GM23338 (cell line): ENCODE data around the gene PLCH2. TPM values are rescaled to one million over a fixed set of nuclear protein-coding genes. Genes with fewer than 3 reads are reported as not detected.

ENCODE experiments used
- ATAC-seq: fragments of 200-7000 bp; cut with Tn5 transposase; 3 replicates; pipeline ENCODE4 v1.9.1; 2020
- DNase-seq: peaks from one replicate; pipeline ENCODE4 v3.0.0-alpha.2; 2015; ENCODE audit warnings: low spot score
- H2AFZ ChIP-seq: fragments of 200-600 bp; sonication (generic); 2 replicates; pipeline ENCODE4 v1.8.0; 2016; ENCODE audit warnings: antibody characterized with exemption, mild to moderate bottlenecking, moderate library complexity
- H3F3A ChIP-seq: fragments of 200-600 bp; sonication (generic); replicated peaks from 2 replicates; pipeline ENCODE4 v1.8.0; 2017; ENCODE audit warnings: antibody characterized with exemption, mixed run types, low read depth
- H3K27ac ChIP-seq: fragments of 200-600 bp; sonication (generic); 2 replicates; pipeline ENCODE4 v1.6.1; 2016; ENCODE audit warnings: low read depth
- H3K27me3 ChIP-seq: fragments of 200-600 bp; sonication (generic); 2 replicates; pipeline ENCODE4 v1.8.0; 2016; ENCODE audit warnings: mild to moderate bottlenecking, mixed run types, moderate library complexity; ENCODE audit not compliant: insufficient read depth
- H3K36me3 ChIP-seq: fragments of 200-600 bp; sonication (generic); 2 replicates; pipeline ENCODE4 v1.8.0; 2016; ENCODE audit warnings: mild to moderate bottlenecking; ENCODE audit not compliant: insufficient read depth
- H3K4me1 ChIP-seq: fragments of 200-600 bp; sonication (generic); 2 replicates; pipeline ENCODE4 v1.8.0; 2016; ENCODE audit warnings: mild to moderate bottlenecking, moderate library complexity; ENCODE audit not compliant: insufficient read depth
- H3K4me2 ChIP-seq: fragments of 200-600 bp; sonication (generic); 2 replicates; pipeline ENCODE4 v1.7.1; 2017; ENCODE audit warnings: mixed run types
- H3K4me3 ChIP-seq: fragments of 200-600 bp; sonication (generic); 2 replicates; pipeline ENCODE4 v1.6.1; 2016; ENCODE audit warnings: mixed run types
- H3K79me2 ChIP-seq: fragments of 200-600 bp; sonication (generic); replicated peaks from 2 replicates; pipeline ENCODE4 v1.8.0; 2017; ENCODE audit warnings: mild to moderate bottlenecking; ENCODE audit not compliant: insufficient read depth
- H3K9me2 ChIP-seq: fragments of 200-600 bp; sonication (generic); 2 replicates; pipeline ENCODE4 v1.8.0; 2017; ENCODE audit not compliant: insufficient read depth
- H4K20me1 ChIP-seq: fragments of 200-600 bp; sonication (generic); replicated peaks from 2 replicates; pipeline ENCODE4 v1.8.0; 2017; ENCODE audit warnings: mild to moderate bottlenecking; ENCODE audit not compliant: insufficient read depth
- H3K27ac Mint-ChIP-seq: 2 replicates; pipeline ENCODE4 v1.8.0; 2020; ENCODE audit warnings: inconsistent platforms, mild to moderate bottlenecking, moderate library complexity, mixed read lengths
- H3K27me3 Mint-ChIP-seq: 3 replicates; pipeline ENCODE4 v1.8.0; 2022; ENCODE audit warnings: low read depth, mild to moderate bottlenecking, moderate library complexity, mixed read lengths, inconsistent platforms; ENCODE audit not compliant: insufficient read depth, poor library complexity
- H3K36me3 Mint-ChIP-seq: 3 replicates; pipeline ENCODE4 v1.8.0; 2021; ENCODE audit warnings: low read depth, mild to moderate bottlenecking, inconsistent platforms, moderate library complexity, mixed read lengths
- H3K4me1 Mint-ChIP-seq: 3 replicates; pipeline ENCODE4 v1.8.0; 2020; ENCODE audit warnings: mild to moderate bottlenecking, inconsistent platforms, mixed read lengths
- H3K4me3 Mint-ChIP-seq: 3 replicates; pipeline ENCODE4 v1.8.0; 2021; ENCODE audit warnings: moderate library complexity, mild to moderate bottlenecking, inconsistent platforms, mixed read lengths
- H3K9me3 Mint-ChIP-seq: 3 replicates; pipeline ENCODE4 v1.8.0; 2020; ENCODE audit warnings: moderate library complexity, mild to moderate bottlenecking, inconsistent platforms, mixed read lengths
- EZH2 ChIP-seq: fragments of 200-600 bp; sonication (generic); IDR thresholded peaks from one replicate; pipeline ENCODE4 v1.8.0; 2017; ENCODE audit warnings: antibody characterized with exemption, mild to moderate bottlenecking, low read depth; ENCODE audit not compliant: unreplicated experiment
- EZH2phosphoT487 ChIP-seq: fragments of 200-600 bp; sonication (generic); IDR thresholded peaks from one replicate; pipeline ENCODE4 v1.8.1; 2018; ENCODE audit warnings: antibody characterized with exemption; ENCODE audit not compliant: unreplicated experiment
- JUNB ChIP-seq: IDR thresholded peaks from one replicate; pipeline ENCODE4 v1.6.1; 2016; ENCODE audit warnings: antibody characterized with exemption; ENCODE audit not compliant: unreplicated experiment
- ZNF114 ChIP-seq: fragments of 250-450 bp; sonication (Bioruptor Pico); IDR thresholded peaks from 2 replicates; pipeline ENCODE4 v1.5.0; 2020; ENCODE audit warnings: mild to moderate bottlenecking, moderate library complexity
- polyA plus RNA-seq: library from polyadenylated mRNA; unstranded; fragments of >200 nt; fragmentation: Nextera tagmentation; extraction: Ambion mirVana; gene quantifications from 2 replicates; pipeline ENCODE4 v1.2.1, GENCODE V29; 2016
- total RNA-seq: library from RNA; depleted of rRNA; stranded (reverse); fragments of >200 nt; shearing (Covaris generic); gene quantifications from 2 replicates; pipeline ENCODE4 v1.2.3, GENCODE V29; 2014; rRNA removed
- TF ChIP-seq, protein P1 (sequence below), 2 experiments: fragments of 200-600 bp in 1 of 2; sonication (generic) in 1 of 2; conservative IDR thresholded peaks; 2 replicates each; pipeline versions ENCODE4 v1.5.1 to v1.6.1; 2016 to 2017; ENCODE audit warnings: antibody characterized with exemption in 2 of 2, low read depth in 2 of 2, mild to moderate bottlenecking in 2 of 2, moderate library complexity in 1 of 2
- TF ChIP-seq, protein P2 (sequence below): IDR thresholded peaks from 2 replicates; pipeline ENCODE4 v1.6.1; 2016; ENCODE audit warnings: antibody characterized with exemption
- TF ChIP-seq, protein P3 (sequence below): IDR thresholded peaks from one replicate; pipeline ENCODE4 v1.6.1; 2018; ENCODE audit warnings: antibody characterized with exemption; ENCODE audit not compliant: unreplicated experiment

The PLCH2 gene
- total and polyA plus RNA-seq, 2 experiments from 2014 or later = 0.31 TPM; not detected in 1

DNA sequence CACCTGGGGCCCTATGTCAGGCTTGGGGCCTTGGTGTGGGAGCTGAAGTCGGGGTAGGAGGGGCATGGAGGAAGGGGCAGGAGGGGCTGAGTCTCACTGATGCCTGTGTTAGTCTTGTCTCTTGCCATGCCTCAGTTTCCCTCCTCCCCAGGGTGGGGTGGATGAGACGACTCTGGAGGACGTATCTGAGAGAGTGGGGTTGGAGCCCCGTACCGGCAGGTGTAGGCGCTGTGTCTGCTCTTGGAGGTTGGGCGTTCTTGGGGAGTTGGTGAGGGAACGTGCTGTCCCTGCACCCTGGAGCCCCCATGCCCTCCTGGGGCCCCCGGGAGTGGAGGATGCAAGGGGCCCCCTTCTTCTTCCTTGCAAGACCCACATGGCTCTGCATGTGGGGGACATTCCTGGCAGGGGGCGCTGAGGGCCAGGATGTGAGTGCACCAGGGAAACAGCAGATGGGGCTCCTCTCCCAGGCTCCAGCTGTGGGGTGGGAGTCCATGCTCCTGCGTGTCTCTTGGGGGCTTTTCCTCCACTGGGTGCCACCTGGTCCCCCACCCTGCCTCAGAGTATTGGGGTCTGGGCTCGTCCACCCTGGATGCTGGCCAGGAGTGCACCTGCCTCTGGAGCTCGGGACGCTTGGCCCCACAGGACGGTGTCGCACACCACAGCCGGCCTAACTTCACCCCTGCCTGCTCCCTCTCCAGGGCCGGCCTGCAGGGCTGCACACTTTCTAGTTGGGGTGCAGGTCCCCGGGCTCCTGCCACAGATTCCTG, 78.7 kb downstream of the PLCH2 start:
- Histone ChIP-seq H4K20me1 (no peaks in the 10 kb centered on the region), H3F3A (no peaks in the 10 kb centered on the region), H3K4me3 (no peak overlapping the region), H3K36me3 (no peaks in the 10 kb centered on the region), H3K9me2 (no peaks in the 10 kb centered on the region), H3K79me2 (no peaks in the 10 kb centered on the region), H3K27me3 (no peaks in the 10 kb centered on the region), H3K4me2 (no peak overlapping the region), H2AFZ (no peak overlapping the region), H3K4me1 (no peaks in the 10 kb centered on the region), H3K27ac (no peak overlapping the region)
- Mint-ChIP-seq H3K4me1 (peaks cover 7% of the 10 kb centered on the region; the same call in 2 of the 3 replicates), H3K27me3 (peaks cover 2% of the 10 kb centered on the region), H3K27ac (no peak overlapping the region), H3K4me3 (no peak overlapping the region), H3K36me3 (no peaks in the 10 kb centered on the region), H3K9me3 (no peaks in the 10 kb centered on the region)
- ATAC-seq (peak; percentile 19; the same call in 2 of the 3 replicates), DNase-seq (peak; percentile 46)
- TF ChIP-seq EZH2 = no peak
- TF ChIP-seq EZH2phosphoT487 = no peak
- TF ChIP-seq, protein P1, sequence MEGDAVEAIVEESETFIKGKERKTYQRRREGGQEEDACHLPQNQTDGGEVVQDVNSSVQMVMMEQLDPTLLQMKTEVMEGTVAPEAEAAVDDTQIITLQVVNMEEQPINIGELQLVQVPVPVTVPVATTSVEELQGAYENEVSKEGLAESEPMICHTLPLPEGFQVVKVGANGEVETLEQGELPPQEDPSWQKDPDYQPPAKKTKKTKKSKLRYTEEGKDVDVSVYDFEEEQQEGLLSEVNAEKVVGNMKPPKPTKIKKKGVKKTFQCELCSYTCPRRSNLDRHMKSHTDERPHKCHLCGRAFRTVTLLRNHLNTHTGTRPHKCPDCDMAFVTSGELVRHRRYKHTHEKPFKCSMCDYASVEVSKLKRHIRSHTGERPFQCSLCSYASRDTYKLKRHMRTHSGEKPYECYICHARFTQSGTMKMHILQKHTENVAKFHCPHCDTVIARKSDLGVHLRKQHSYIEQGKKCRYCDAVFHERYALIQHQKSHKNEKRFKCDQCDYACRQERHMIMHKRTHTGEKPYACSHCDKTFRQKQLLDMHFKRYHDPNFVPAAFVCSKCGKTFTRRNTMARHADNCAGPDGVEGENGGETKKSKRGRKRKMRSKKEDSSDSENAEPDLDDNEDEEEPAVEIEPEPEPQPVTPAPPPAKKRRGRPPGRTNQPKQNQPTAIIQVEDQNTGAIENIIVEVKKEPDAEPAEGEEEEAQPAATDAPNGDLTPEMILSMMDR (conservative IDR thresholded peaks at IDR 0.05; ENCODE audit: low read depth in 2 of 2) = peak; percentile 29 to 70; a peak in 3 of 4 replicates
- TF ChIP-seq, protein P2, sequence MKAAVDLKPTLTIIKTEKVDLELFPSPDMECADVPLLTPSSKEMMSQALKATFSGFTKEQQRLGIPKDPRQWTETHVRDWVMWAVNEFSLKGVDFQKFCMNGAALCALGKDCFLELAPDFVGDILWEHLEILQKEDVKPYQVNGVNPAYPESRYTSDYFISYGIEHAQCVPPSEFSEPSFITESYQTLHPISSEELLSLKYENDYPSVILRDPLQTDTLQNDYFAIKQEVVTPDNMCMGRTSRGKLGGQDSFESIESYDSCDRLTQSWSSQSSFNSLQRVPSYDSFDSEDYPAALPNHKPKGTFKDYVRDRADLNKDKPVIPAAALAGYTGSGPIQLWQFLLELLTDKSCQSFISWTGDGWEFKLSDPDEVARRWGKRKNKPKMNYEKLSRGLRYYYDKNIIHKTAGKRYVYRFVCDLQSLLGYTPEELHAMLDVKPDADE = no peak
- no peak for TF ChIP-seq ZNF114 (CRISPR knock-in tag)
- no peak for TF ChIP-seq JUNB
- TF ChIP-seq, protein P3, sequence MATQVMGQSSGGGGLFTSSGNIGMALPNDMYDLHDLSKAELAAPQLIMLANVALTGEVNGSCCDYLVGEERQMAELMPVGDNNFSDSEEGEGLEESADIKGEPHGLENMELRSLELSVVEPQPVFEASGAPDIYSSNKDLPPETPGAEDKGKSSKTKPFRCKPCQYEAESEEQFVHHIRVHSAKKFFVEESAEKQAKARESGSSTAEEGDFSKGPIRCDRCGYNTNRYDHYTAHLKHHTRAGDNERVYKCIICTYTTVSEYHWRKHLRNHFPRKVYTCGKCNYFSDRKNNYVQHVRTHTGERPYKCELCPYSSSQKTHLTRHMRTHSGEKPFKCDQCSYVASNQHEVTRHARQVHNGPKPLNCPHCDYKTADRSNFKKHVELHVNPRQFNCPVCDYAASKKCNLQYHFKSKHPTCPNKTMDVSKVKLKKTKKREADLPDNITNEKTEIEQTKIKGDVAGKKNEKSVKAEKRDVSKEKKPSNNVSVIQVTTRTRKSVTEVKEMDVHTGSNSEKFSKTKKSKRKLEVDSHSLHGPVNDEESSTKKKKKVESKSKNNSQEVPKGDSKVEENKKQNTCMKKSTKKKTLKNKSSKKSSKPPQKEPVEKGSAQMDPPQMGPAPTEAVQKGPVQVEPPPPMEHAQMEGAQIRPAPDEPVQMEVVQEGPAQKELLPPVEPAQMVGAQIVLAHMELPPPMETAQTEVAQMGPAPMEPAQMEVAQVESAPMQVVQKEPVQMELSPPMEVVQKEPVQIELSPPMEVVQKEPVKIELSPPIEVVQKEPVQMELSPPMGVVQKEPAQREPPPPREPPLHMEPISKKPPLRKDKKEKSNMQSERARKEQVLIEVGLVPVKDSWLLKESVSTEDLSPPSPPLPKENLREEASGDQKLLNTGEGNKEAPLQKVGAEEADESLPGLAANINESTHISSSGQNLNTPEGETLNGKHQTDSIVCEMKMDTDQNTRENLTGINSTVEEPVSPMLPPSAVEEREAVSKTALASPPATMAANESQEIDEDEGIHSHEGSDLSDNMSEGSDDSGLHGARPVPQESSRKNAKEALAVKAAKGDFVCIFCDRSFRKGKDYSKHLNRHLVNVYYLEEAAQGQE = no peak

Other genes starting within 250 kb of the PLCH2 start
- 62.8 and 66.8 TPM in 2 replicates for gene SKI, start 248.0 kb upstream of the PLCH2 start, total RNA-seq
- 9.3 and 10.4 TPM in 2 replicates for gene SKI, start 248.0 kb upstream of the PLCH2 start, polyA plus RNA-seq
- 6.6 and 11.1 TPM in 2 replicates for gene MORN1, start 84.7 kb upstream of the PLCH2 start, total RNA-seq
- 4.7 and 4.8 TPM in 2 replicates for gene MORN1, start 84.7 kb upstream of the PLCH2 start, polyA plus RNA-seq
- gene RER1, start 84.4 kb upstream of the PLCH2 start, total RNA-seq = 50.9 and 58.4 TPM in 2 replicates
- gene RER1, start 84.4 kb upstream of the PLCH2 start, polyA plus RNA-seq = 91.9 and 99.5 TPM in 2 replicates
- gene PEX10, start 63.7 kb upstream of the PLCH2 start, total RNA-seq = 43.3 and 53.9 TPM in 2 replicates
- gene PEX10, start 63.7 kb upstream of the PLCH2 start, polyA plus RNA-seq = 15.0 and 15.9 TPM in 2 replicates
- 31.2 and 43.7 TPM in 2 replicates for gene PANK4, start 50.3 kb downstream of the PLCH2 start, total RNA-seq
- 25.4 and 25.8 TPM in 2 replicates for gene PANK4, start 50.3 kb downstream of the PLCH2 start, polyA plus RNA-seq
- 0.21 TPM in 1 of 2 replicates, not detected in the other for gene HES5, start 54.0 kb downstream of the PLCH2 start, total RNA-seq
- 0.16 TPM in 1 of 2 replicates, not detected in the other for gene HES5, start 54.0 kb downstream of the PLCH2 start, polyA plus RNA-seq
- 0.85 TPM in 1 of 2 replicates, not detected in the other for gene TNFRSF14, start 80.1 kb downstream of the PLCH2 start, total RNA-seq
- gene TNFRSF14, start 80.1 kb downstream of the PLCH2 start, polyA plus RNA-seq = not detected in 2 replicates
- 35.1 and 44.0 TPM in 2 replicates for gene PRXL2B, start 110.5 kb downstream of the PLCH2 start, total RNA-seq
- gene PRXL2B, start 110.5 kb downstream of the PLCH2 start, polyA plus RNA-seq = 25.5 and 25.6 TPM in 2 replicates
- gene MMEL1, start 156.7 kb downstream of the PLCH2 start, total RNA-seq = 0.43 and 0.90 TPM in 2 replicates
- 0.57 and 0.71 TPM in 2 replicates for gene MMEL1, start 156.7 kb downstream of the PLCH2 start, polyA plus RNA-seq